K562 (cell line): ENCODE measurements around the gene DEFB108B. TPM values are rescaled to one million over a fixed set of nuclear protein-coding genes. Genes with fewer than 3 reads are reported as not detected.
"Not testable (repeated sequence)": the region's sequence is repeated elsewhere in the genome, so short reads cannot be mapped to it uniquely, and the experiment has no call there.

Experiments used
- ATAC-seq: fragments of 200-7000 bp; cut with Tn5 transposase; 3 replicates; pipeline ENCODE4 v1.9.1; 2020; ENCODE audit warnings: moderate library complexity
- BruUV-seq: library from RNA; stranded (reverse); fragments of 400-500 nt; replicated peaks from 2 replicates; lab custom pipeline; 2021; lab: Mats Ljungman, UMichigan
- CTCF ChIA-PET: fragments of 300-600 bp; formaldehyde crosslinking; extraction: SDS; loops from one replicate; lab custom pipeline; 2021; ENCODE audit warnings: low intra/inter-chr PET ratio; lab: Yijun Ruan, JAX
- POLR2A ChIA-PET: fragments of 300-600, 350-650 bp; sonication (Branson Sonifier 250); formaldehyde crosslinking; extraction: SDS; loops from one replicate; lab custom pipeline; 2021; ENCODE audit warnings: antibody characterized with exemption, inconsistent platforms; lab: Yijun Ruan, JAX
- DNase-seq, 4 experiments: peaks; one replicate each; pipeline versions ENCODE4 v3.0.0 to v3.0.0-alpha.2; 2011 to 2018; ENCODE audit warnings: low spot score in 3 of 4, mixed read lengths in 3 of 4; ENCODE audit errors: extremely low read depth in 1 of 4
- FAIRE-seq: peaks from 2 replicates; lab custom pipeline; 2011; peaks lifted over from hg19 to GRCh38; lab: Jason Lieb, UNC
- H2AFZ ChIP-seq: 2 replicates; pipeline ENCODE4 v1.6.0; 2011; ENCODE audit warnings: low read depth, low read length, control low read depth, inconsistent platforms
- H3K27ac ChIP-seq: fragments of 200-600 bp; 3 replicates; pipeline ENCODE4 v1.8.0; 2011; ENCODE audit warnings: low read depth, mild to moderate bottlenecking, control low read depth, inconsistent platforms, low read length, moderate library complexity, mixed read lengths; ENCODE audit errors: extremely low read depth
- H3K27me3 ChIP-seq, 2 experiments: fragments of 300-600 bp in 1 of 2; 2 replicates in 1 of 2; 3 replicates in 1 of 2; pipeline versions ENCODE4 v1.6.0 to v1.8.0; 2011; ENCODE audit warnings: inconsistent platforms in 2 of 2, low read length in 2 of 2, mild to moderate bottlenecking in 1 of 2, mixed read lengths in 1 of 2, moderate library complexity in 1 of 2; ENCODE audit not compliant: control insufficient read depth in 2 of 2, insufficient read depth in 2 of 2
- H3K36me3 ChIP-seq: fragments of 300-600 bp; 3 replicates; pipeline ENCODE4 v1.8.0; 2011; ENCODE audit warnings: mild to moderate bottlenecking, low read length, inconsistent platforms; ENCODE audit not compliant: control insufficient read depth, insufficient read depth
- H3K4me1 ChIP-seq, 2 experiments: fragments of 200-600 bp in 1 of 2; replicated peaks in 1 of 2; 2 replicates in 1 of 2; 3 replicates in 1 of 2; pipeline versions ENCODE4 v1.5.1 to v1.8.0; 2011; ENCODE audit warnings: inconsistent platforms in 2 of 2, low read length in 2 of 2, mild to moderate bottlenecking in 1 of 2, mixed read lengths in 1 of 2, moderate library complexity in 1 of 2; ENCODE audit not compliant: control insufficient read depth in 2 of 2, insufficient read depth in 2 of 2
- H3K4me2 ChIP-seq: 2 replicates; pipeline ENCODE4 v1.6.1; 2011; ENCODE audit warnings: low read length, control low read depth, inconsistent platforms, mixed read lengths; ENCODE audit not compliant: insufficient read depth
- H3K4me3 ChIP-seq: fragments of 200-600 bp; sonication (generic), shearing (Covaris generic); 2 replicates; pipeline ENCODE4 v1.5.1; 2016; ENCODE audit warnings: control low read depth, inconsistent platforms
- H3K79me2 ChIP-seq: fragments of 200-600 bp; 3 replicates; pipeline ENCODE4 v1.8.0; 2011; ENCODE audit warnings: low read length, inconsistent platforms; ENCODE audit not compliant: control insufficient read depth, insufficient read depth
- H3K9ac ChIP-seq, 2 experiments: 2 replicates each; pipeline versions ENCODE4 v1.6.0 to v1.6.1; 2011; ENCODE audit warnings: low read depth in 2 of 2, low read length in 2 of 2, control low read depth in 1 of 2, inconsistent platforms in 1 of 2, mild to moderate bottlenecking in 1 of 2, mixed read lengths in 1 of 2; ENCODE audit not compliant: insufficient read depth in 1 of 2
- H3K9me1 ChIP-seq: one replicate; pipeline ENCODE4 v1.6.0; 2011; ENCODE audit warnings: inconsistent platforms, mild to moderate bottlenecking, low read length, moderate library complexity; ENCODE audit not compliant: control insufficient read depth, insufficient read depth
- H3K9me3 ChIP-seq: replicated peaks from 2 replicates; pipeline ENCODE4 v1.5.1; 2011; ENCODE audit warnings: low read depth, low read length, inconsistent platforms; ENCODE audit not compliant: control insufficient read depth, insufficient read depth
- H4K20me1 ChIP-seq: replicated peaks from 2 replicates; pipeline ENCODE4 v1.6.1; 2011; ENCODE audit warnings: low read length, inconsistent platforms, mixed read lengths; ENCODE audit not compliant: control insufficient read depth, insufficient read depth
- ARID1B ChIP-seq: fragments of 450-650 bp; IDR thresholded peaks from 2 replicates; pipeline ENCODE4 v1.6.1; 2016; ENCODE audit warnings: antibody characterized with exemption, mild to moderate bottlenecking, inconsistent platforms
- CTCF ChIP-seq, 3 experiments: IDR thresholded peaks in 2 of 3; conservative IDR thresholded peaks in 1 of 3; 2 replicates each; pipeline ENCODE4 v1.5.1; 2011 to 2012; ENCODE audit warnings: low read length in 3 of 3, mild to moderate bottlenecking in 3 of 3, control low read depth in 2 of 3, improper control_type of control experiment in 1 of 3, inconsistent platforms in 1 of 3, low read depth in 1 of 3, mixed read lengths in 1 of 3, moderate library complexity in 1 of 3; ENCODE audit not compliant: insufficient read depth in 2 of 3
- L3MBTL2 ChIP-seq: fragments of 450-650 bp; IDR thresholded peaks from 2 replicates; pipeline ENCODE4 v1.6.1; 2016; ENCODE audit warnings: mild to moderate bottlenecking, moderate library complexity
- MNT ChIP-seq, 2 experiments: fragments of 450-650 bp; conservative IDR thresholded peaks; 2 replicates each; pipeline ENCODE4 v1.6.1; 2017; ENCODE audit warnings: mild to moderate bottlenecking in 2 of 2, moderate library complexity in 2 of 2
- RAD21 ChIP-seq, 2 experiments: fragments of 250-450 bp in 1 of 2; fragments of 450-650 bp in 1 of 2; sonication (Bioruptor Pico) in 1 of 2; formaldehyde crosslinking in 1 of 2; IDR thresholded peaks in 1 of 2; conservative IDR thresholded peaks in 1 of 2; 2 replicates each; pipeline versions ENCODE4 v1.4.0 to v1.8.0; 2020 to 2022; ENCODE audit warnings: mild to moderate bottlenecking in 2 of 2, moderate library complexity in 1 of 2
- SMARCE1 ChIP-seq: fragments of 450-650 bp; IDR thresholded peaks from 2 replicates; pipeline ENCODE4 v1.7.1; 2016; ENCODE audit warnings: mild to moderate bottlenecking
- TOE1 ChIP-seq, 2 experiments: fragments of 450-650 bp in 1 of 2; sonication (generic) in 1 of 2; formaldehyde crosslinking in 1 of 2; IDR thresholded peaks; 2 replicates each; pipeline versions ENCODE4 v1.7.1 to v1.8.0; 2016 to 2022; ENCODE audit warnings: borderline replicate concordance in 2 of 2, mild to moderate bottlenecking in 2 of 2, antibody characterized with exemption in 1 of 2, inconsistent platforms in 1 of 2, low read depth in 1 of 2, missing genetic modification reagents in 1 of 2, moderate library complexity in 1 of 2
- ZNF592 ChIP-seq: fragments of 450-650 bp; IDR thresholded peaks from 2 replicates; pipeline ENCODE4 v1.6.1; 2017; ENCODE audit warnings: antibody characterized with exemption, mild to moderate bottlenecking
- WGBS: fragments of 100-300 bp; shearing (Covaris generic); methylation state at CpG from one replicate; pipeline ENCODE4 v1.1.6; 2016; ENCODE audit warnings: low coverage, mixed read lengths; ENCODE audit not compliant: insufficient coverage; ENCODE audit errors: missing lambda C conversion rate; 5-methylcytosine and 5-hydroxymethylcytosine counted together
- in situ Hi-C: fragments of 300-500 bp; cut with MboI; formaldehyde crosslinking; loops from 4 replicates; pipeline ENCODE4 v1.15.0; 2018; ENCODE audit warnings: inconsistent platforms, mixed read lengths
- intact Hi-C: fragments of 100-400 bp; cut with micrococcal nuclease; formaldehyde crosslinking; loops from 2 replicates; pipeline ENCODE4 v1.14.2; 2022
- polyA plus RNA-seq, 8 experiments: library from polyadenylated mRNA; depleted of rRNA in 4 of 8; stranded (reverse) in 5 of 8; unstranded in 3 of 8; fragments of >200 nt; fragmentation: Nextera tagmentation in 2 of 8; fragmentation: Illumina TruSeq in 1 of 8; extraction: Ambion mirVana in 2 of 8; extraction: Trizol in 1 of 8; gene quantifications; 2 replicates each; pipeline versions ENCODE4 v1.2.1 to v1.2.3, GENCODE V29; 2011 to 2014; ENCODE audit warnings: inconsistent platforms in 1 of 8, missing spikeins in 1 of 8
- total RNA-seq, 7 experiments: library from RNA; depleted of rRNA in 6 of 7; stranded (reverse); fragments of >200 nt in 6 of 7; fragmentation: Illumina TruSeq in 2 of 7; extraction: Trizol in 2 of 7; gene quantifications; 2 replicates each; pipeline versions ENCODE4 v1.2.1 to v1.2.3, GENCODE V29; 2011 to 2021; ENCODE audit warnings: low replicate concordance in 1 of 7

DEFB108B gene
- total and polyA plus RNA-seq, 9 of the 15 experiments (the other 6 are each of a cell fraction or from before 2014, with no cell fraction given): not detected

GRCh38 chr11:71863978-71864627 is 31.1 kb downstream of the DEFB108B start:
- H3K36me3 ChIP-seq; H3K9ac ChIP-seq; H3K79me2 ChIP-seq; H2AFZ ChIP-seq; H3K9me1 ChIP-seq; H3K27ac ChIP-seq; H3K9me3 ChIP-seq; BruUV-seq; H3K4me1 ChIP-seq; in situ Hi-C loops; H3K4me2 ChIP-seq; H4K20me1 ChIP-seq; H3K27me3 ChIP-seq; H3K4me3 ChIP-seq; TF ChIP-seq TOE1 (CRISPR knock-in tag; IDR thresholded peaks at IDR 0.05; ENCODE audit: borderline replicate concordance, low read depth): not testable (repeated sequence)
- ChIA-PET CTCF (interaction anchor here (0.5 to 0.6 kb wide), 2 partner anchors 13 to 1322 kb away, joined by 3 read pairs; no protein-coding TSS in a partner anchor), POLR2A (interaction anchor here (0.6 kb wide), 1 partner anchor 434 kb away, joined by 3 read pairs; no protein-coding TSS in a partner anchor)
- DNase-seq (peak in 1 of 4 experiments; percentile 82), ATAC-seq (peak; percentile 100), FAIRE-seq (peak; percentile 82)
- 7% methylated on average over 3 of the region's 3 CpGs for WGBS
- intact Hi-C loops: loop anchor here (5.0 kb wide), 1 partner anchor 133 kb away; the partner anchor contains the start of gene IL18BP
- TF ChIP-seq RAD21 (CRISPR knock-in tag; conservative IDR thresholded peaks at IDR 0.05 in 1 of 2, IDR thresholded peaks at IDR 0.05 in 1 of 2) (peak; percentile 42 to 83), L3MBTL2 (peak; percentile 38; the same call in 1 of the 2 replicates), ZNF592 (peak; percentile 45; the same call in 1 of the 2 replicates), CTCF (IDR thresholded peaks at IDR 0.05 in 2 of 3, conservative IDR thresholded peaks at IDR 0.05 in 1 of 3; ENCODE audit: insufficient read depth in 2 of 3, low read depth in 1 of 3, low read length in 3 of 3) (peak; percentile 67 to 89 (median 83)), MNT (conservative IDR thresholded peaks at IDR 0.05) (peak in 1 of 2 experiments; percentile 39; a peak in 1 of 4 replicates), SMARCE1 (0 out of 2 replicates have a peak, but pooled peaks have one; percentile 32), ARID1B (peak; percentile 30; the same call in 1 of the 2 replicates), TOE1 (IDR thresholded peaks at IDR 0.05; ENCODE audit: borderline replicate concordance) (peak; percentile 75)
